Activated CD4-positive, alpha-beta T cell treated with anti-CD3 and anti-CD28 coated beads, Interleukin-2, Interleukin-4, amounts not matched to agents 100 ng/mL and 50 ng/mL, durations not matched to agents 16 hours and 8 hours (primary cell): ENCODE results near the gene ARRB1.
"Not testable (repeated sequence)": the region's sequence is repeated elsewhere in the genome, so short reads cannot be mapped to it uniquely, and the experiment has no call there.

Experiments
- DNase-seq: peaks from one replicate; pipeline ENCODE4 v3.0.0-alpha.2; 2020; ENCODE audit warnings: low spot score

Gene ARRB1

GRCh38 chr11:75371949-75372876 is 20.8 kb upstream of the ARRB1 start:
- no peak for DNase-seq

GRCh38 chr11:75369560-75370255 is 18.2 kb upstream of the ARRB1 start:
- DNase-seq, result no peak

- DNase-seq, result not testable (repeated sequence)
Observed at GRCh38 chr11:75366826-75367225, 15.4 kb upstream of the ARRB1 start.

- DNase-seq, result no peak
Observed at GRCh38 chr11:75365711-75366181, 14.3 kb upstream of the ARRB1 start.

GRCh38 chr11:75362285-75362684 is 10.8 kb upstream of the ARRB1 start:
- not testable (repeated sequence) for DNase-seq

GRCh38 chr11:75356613-75357012 is 5.2 kb upstream of the ARRB1 start:
- DNase-seq, result no peak

GRCh38 chr11:75355051-75355450 is 3.6 kb upstream of the ARRB1 start:
- DNase-seq, result no peak

- DNase-seq, result no peak
Observed at GRCh38 chr11:75352588-75353206, 1.2 kb upstream of the ARRB1 start.

- DNase-seq, result peak; percentile 25
Observed at GRCh38 chr11:75351791-75352587, 528 bp upstream of the ARRB1 start.

- peak; percentile 17 for DNase-seq
Observed at GRCh38 chr11:75350743-75351540, 519 bp downstream of the ARRB1 start.

GRCh38 chr11:75350122-75350742 is 1.2 kb downstream of the ARRB1 start:
- no peak for DNase-seq

GRCh38 chr11:75349521-75350116 is 1.8 kb downstream of the ARRB1 start:
- no peak for DNase-seq

- DNase-seq, result no peak
Observed at GRCh38 chr11:75347781-75348566, 3.5 kb downstream of the ARRB1 start.

- no peak for DNase-seq
Observed at GRCh38 chr11:75346912-75347647, 4.4 kb downstream of the ARRB1 start.

- no peak for DNase-seq
Observed at GRCh38 chr11:75346296-75346695, 5.2 kb downstream of the ARRB1 start.

GRCh38 chr11:75345455-75346160 is 5.9 kb downstream of the ARRB1 start:
- no peak for DNase-seq

GRCh38 chr11:75344761-75345454 is 6.6 kb downstream of the ARRB1 start:
- DNase-seq, result no peak
